ENCODE data around the gene NMNAT2. TPM values are rescaled to one million over a fixed set of nuclear protein-coding genes. Genes with fewer than 3 reads are reported as not detected.

NMNAT2 gene
- total and polyA plus RNA-seq, 2 experiments from 2014 or later: 3.6 to 10.0 TPM

GRCh38 chr1:183288583-183288982 lies 129.6 kb downstream of the NMNAT2 start (continued):
- no peak for TF ChIP-seq REST (IDR thresholded peaks at IDR 0.05; ENCODE audit: unreplicated experiment)
- no peak for TF ChIP-seq CTCF (conservative IDR thresholded peaks at IDR 0.05; ENCODE audit: low read depth in 2 of 2)
- no peak for TF ChIP-seq ZNF331 (CRISPR knock-in tag; IDR thresholded peaks at IDR 0.05; ENCODE audit: low read depth)
- no peak for TF ChIP-seq NANOG (IDR thresholded peaks at IDR 0.05; ENCODE audit: borderline replicate concordance)
- no peak for TF ChIP-seq STAT1 (IDR thresholded peaks at IDR 0.05; ENCODE audit: unreplicated experiment)

GRCh38 chr1:183287191-183287675 lies 130.9 kb downstream of the NMNAT2 start:
- Histone ChIP-seq H3F3A (replicated peaks; ENCODE audit: low read depth) (0 out of 2 replicates have a peak, but pooled peaks cover 6% of the 10 kb centered on the region), H3K27me3 (ENCODE audit: insufficient read depth) (no peaks in the 10 kb centered on the region), H3K9me2 (ENCODE audit: insufficient read depth) (no peaks in the 10 kb centered on the region), H3K4me2 (no peak overlapping the region), H3K27ac (ENCODE audit: low read depth) (no peak overlapping the region), H2AFZ (no peak overlapping the region), H3K4me1 (ENCODE audit: insufficient read depth) (peaks cover 13% of the 10 kb centered on the region), H4K20me1 (replicated peaks; ENCODE audit: insufficient read depth) (no peaks in the 10 kb centered on the region), H3K79me2 (replicated peaks; ENCODE audit: insufficient read depth) (no peaks in the 10 kb centered on the region), H3K4me3 (no peak overlapping the region), H3K36me3 (ENCODE audit: insufficient read depth) (no peaks in the 10 kb centered on the region)
- no peak for TF ChIP-seq REST (IDR thresholded peaks at IDR 0.05; ENCODE audit: unreplicated experiment)
- TF ChIP-seq EZH2 (IDR thresholded peaks at IDR 0.05; ENCODE audit: low read depth, unreplicated experiment): no peak
- DNase-seq (ENCODE audit: low spot score): no peak
- peaks cover 7% of the 10 kb centered on the region for H3K27me3 Mint-ChIP-seq (ENCODE audit: insufficient read depth, low read depth, poor library complexity)
- H3K27ac Mint-ChIP-seq: no peak overlapping the region
- ATAC-seq: no peak
- H3K4me1 Mint-ChIP-seq: peaks cover 13% of the 10 kb centered on the region
- H3K9me3 Mint-ChIP-seq: no peaks in the 10 kb centered on the region; the same call in 2 of the 3 replicates
- peaks cover 6% of the 10 kb centered on the region; the same call in 2 of the 3 replicates for H3K36me3 Mint-ChIP-seq (ENCODE audit: low read depth)
- no peak overlapping the region for H3K4me3 Mint-ChIP-seq
